Dermis blood vessel endothelial cell (primary cell): ENCODE measurements around the gene ZNF516. TPM values are rescaled to one million over a fixed set of nuclear protein-coding genes. Genes with fewer than 3 reads are reported as not detected.

ENCODE experiments used
- DNase-seq: peaks from one replicate; pipeline ENCODE4 v3.0.0; 2010
- total RNA-seq: library from RNA; depleted of rRNA; stranded (reverse); fragments of >200 nt; gene quantifications from 2 replicates; pipeline ENCODE4 v1.2.3, GENCODE V29; 2014

The ZNF516 gene
- total RNA-seq, 1 donor from 2014 or later = 12.3 TPM

DNA sequence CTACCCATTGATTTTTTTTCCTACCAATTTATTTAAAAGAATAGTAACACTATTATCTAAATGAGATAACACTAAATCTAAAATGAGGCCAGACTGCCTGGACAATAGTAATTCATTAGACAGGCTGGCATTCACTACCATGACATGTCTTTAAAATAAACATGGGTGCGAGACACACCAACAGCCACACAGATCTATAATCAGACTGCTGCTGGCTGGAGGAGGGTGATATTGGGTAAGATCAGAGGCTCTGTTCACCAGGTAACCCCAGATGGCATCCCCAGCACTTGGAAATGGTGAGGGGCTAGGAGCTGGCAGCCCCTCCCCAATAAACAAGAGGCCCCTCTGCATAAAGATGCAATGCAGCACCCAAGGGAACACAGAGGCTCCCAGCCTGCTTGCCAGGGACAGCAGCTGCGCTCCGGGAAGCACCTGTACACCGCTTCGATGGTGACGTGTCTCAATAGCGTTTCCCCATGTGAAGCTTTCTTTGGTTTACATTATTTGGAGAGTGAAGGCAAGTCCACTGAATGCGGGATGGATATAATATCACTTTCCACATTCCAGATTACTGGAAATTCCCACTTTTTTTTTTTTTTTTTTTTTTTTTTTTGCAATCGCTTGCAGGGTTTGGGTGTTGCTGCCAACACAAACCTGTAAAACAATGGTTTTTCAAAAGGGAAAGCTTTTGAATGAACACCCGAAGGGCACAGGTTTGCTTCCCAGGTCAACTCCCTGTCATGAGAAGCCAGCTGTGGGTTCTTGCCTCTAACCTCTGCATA lies 159.0 kb downstream of the ZNF516 start:
- no peak for DNase-seq

DNA sequence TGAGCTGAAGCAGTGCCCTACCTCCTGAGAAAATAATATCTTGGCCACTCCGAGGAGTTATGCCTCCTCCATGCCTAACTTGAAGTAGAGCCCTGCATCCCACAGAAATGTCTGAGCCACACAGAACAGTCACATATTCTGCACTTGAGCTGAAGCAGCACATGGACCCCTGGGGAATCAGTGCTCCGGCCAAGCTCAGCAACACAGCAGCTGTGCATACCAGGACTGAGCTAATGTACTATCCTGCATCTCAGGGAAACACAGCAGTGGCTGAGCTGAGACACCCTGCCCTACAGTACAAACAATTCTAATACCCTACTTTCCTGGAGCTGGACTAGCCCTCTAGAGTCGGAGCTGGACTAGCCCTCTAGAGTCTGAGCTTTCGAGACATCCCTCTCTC lies 166.9 kb downstream of the ZNF516 start:
- no peak for DNase-seq

DNA sequence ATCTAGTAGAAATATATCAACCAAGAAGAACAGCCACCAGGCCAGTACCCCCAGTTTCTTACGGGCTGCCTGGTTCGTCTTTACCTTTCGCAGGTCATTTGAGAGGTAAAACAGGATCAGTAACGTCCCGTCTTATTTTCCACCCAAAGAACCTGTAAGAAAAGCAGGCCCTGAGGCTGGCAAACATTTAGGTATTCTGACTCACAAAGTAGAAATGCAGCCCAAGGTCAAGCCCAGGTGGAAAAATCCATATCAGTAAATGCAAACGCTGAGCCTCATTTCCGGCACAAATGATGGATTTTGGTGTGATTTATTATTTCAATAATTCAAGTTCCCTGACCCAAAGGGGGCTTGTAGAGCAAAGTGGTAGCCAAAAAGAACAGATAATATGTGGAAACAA lies 171.2 kb downstream of the ZNF516 start:
- DNase-seq = no peak

DNA sequence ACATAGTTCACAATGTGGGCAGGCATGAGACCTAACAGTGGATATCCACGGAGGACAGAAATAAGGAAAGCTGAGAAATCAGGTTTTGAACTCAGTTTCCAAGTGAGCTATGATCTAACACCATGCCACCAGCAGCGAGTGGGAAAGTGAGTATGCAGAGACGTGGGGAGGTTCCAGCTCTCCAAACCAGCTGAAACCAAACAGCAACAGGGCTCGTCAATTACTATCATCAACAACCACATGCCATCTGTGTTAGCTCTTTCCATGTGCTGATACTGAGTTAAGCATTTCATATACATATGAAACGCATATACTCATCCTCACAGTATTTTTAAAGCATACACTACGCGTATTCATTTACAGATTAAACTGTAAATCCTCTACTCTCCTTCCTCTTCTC lies 172.4 kb downstream of the ZNF516 start:
- DNase-seq = no peak

- no peak for DNase-seq
Measured at GRCh38 chr18:76319366-76319765, 175.7 kb downstream of the ZNF516 start.

- no peak for DNase-seq
Measured at GRCh38 chr18:76318607-76319006, 176.4 kb downstream of the ZNF516 start.

DNA sequence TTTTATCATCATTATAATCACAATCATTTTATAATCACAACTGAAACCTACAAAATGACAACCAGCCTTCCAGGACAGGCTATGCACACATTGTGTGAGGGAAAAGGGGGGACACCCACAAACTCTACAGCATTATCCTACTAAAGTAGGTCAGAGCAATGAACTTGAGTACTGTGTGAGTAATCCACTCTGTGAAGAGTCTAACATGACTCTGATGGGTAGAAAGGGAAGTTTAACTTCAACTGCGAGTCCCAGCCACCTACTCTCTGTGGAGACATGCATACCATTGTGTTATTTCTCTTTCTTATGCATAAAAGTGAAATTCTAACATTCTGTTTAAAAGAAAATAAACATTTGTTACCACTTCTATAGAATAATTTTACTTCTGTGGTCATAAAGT lies 177.9 kb downstream of the ZNF516 start:
- no peak for DNase-seq

DNA sequence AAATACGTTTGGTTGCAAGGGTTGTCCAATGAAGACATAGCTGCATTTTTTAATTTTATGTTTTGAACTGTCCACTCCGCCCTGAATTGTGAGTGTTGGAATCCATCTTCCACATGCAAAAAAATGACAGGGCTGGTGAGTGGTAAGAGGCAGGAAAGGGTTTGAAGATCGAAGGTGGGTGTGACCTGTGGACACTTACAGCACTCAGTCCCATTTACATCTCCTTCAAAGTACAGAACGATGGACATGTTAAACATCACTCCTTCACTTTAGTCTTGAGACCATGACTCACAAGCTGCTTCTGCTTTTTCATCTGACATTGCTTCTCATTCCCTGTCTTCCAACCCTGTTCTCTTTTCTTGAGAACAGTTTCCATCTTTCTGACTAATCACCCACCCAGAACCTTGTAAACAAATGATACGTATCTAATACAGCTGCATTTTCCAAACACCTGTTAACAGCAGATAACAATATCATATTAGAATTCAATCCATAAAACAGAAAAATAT lies 179.3 kb downstream of the ZNF516 start:
- no peak for DNase-seq

- DNase-seq = no peak
Measured at GRCh38 chr18:76314496-76314895, 180.5 kb downstream of the ZNF516 start.

DNA sequence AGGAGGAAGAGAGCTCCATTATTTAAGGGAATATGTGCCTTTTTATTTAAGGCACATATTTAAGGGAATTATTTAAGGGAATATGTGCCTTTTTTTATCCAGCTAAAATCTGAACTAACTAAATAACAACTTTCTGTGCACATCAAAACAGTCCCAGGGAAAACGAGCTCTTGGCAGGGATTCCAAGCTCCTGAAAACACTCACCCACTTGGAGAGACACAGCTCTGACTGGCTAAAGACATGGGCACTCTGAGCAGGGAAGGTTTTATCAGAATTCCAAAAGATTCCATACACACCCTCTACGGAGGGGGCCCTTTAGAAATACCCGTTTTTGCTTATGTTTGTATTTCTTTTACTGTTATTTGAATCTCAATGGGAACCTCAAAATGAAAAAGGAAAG lies 181.0 kb downstream of the ZNF516 start:
- no peak for DNase-seq
